ENCODE data around the gene PRPF6.
"Not testable (repeated sequence)": the region's sequence is repeated elsewhere in the genome, so short reads cannot be mapped to it uniquely, and the experiment has no call there.

PRPF6 gene

DNA sequence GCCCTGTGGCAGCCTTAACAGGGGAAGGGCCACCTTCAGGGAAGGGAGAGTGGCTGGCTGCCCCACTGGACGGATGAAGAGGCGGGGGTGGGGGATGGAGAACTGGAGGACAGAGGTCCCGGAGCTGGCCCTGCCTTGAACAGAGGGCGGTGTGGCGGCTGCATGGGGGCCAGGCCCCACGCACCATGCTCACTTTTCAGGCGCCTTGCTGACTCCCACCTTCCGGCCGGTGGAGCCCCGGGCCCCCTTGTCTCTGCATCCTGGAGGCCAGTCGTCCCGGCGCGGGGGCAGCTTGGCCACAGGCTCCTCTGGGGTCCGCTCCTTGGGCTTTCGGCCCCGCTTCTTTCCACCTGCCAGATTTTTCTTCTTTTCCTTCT lies 21.2 kb upstream of the PRPF6 start:
- DNase-seq (ENCODE audit: low read depth in 1 of 2, low spot score in 1 of 2) = no peak

DNA sequence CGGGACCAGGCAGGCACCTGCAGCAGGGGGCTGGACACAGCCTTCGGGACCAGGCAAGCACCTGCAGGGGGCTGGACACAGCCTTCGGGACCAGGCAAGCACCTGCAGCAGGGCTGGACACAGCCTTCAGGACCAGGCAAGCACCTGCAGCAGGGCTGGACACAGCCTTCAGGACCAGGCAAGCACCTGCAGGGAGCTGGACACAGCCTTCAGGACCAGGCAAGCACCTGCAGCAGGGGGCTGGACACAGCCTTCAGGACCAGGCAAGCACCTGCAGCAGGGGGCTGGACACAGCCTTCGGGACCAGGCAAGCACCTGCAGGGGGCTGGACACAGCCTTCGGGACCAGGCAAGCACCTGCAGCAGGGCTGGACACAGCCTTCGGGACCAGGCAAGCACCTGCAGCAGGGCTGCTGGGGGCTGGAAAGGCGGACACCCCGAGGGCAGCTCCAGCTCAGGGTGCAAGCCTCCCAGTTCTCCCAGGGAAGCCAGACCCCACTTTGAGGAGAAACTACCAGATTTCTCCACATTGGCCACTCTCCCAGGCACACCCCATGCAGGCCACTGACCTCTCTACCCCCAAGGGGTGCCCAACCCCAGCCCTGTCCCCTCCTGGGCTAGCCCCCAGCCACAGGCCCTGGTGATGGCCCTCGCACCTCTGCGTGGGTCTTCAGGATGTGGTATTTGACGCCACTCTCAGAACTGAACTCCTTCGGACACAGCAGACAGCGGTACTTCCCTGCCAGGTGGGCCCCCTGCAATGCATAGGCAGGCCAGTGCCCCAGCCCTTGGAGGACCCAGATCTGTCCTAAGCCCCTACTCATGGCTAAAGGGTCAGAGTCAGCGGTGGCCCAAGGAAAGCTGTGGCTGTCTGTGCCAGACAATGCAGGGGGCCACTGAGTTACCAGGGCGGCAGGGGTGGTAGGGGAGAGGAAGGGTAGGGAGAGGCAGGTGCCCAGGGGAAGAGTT lies 20.0 kb upstream of the PRPF6 start:
- not testable (repeated sequence) for DNase-seq (ENCODE audit: low read depth in 1 of 2, low spot score in 1 of 2)

DNA sequence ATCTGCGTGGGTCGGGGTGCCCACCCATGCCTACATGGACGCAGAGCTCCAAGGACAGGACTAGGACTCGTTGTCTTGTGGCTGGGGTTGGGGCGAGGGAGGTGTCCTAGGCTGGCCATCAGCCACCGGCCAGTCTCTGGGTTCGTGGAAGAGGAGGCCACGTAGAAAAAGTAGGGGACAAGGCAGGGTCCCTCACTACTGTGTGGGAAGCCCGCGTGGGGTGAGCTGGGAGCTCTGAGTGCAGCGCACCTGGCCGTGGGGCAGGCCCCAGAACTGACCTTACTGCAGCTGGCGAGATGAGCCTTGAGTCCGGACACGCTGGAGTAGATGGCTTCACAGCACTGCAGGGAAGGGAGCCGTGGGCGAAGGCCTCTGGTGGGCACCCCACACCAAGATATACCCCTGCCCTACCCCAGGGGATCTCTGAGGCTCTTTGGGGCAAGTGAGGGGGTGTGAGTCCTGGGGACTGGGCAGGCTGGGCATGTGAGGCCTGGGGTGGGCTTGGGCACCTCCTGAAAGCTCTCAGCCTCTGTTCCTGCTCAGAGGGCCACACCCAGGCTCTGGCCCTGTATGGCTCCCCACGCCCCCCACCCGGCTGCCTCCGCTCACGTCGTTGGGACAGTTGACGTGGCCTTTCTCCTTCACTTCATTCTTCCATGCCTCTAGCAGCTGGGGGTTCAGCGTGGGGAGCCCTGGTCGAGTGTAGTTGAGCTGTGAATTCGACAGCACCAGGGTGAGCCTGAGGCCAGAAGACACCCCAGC lies 19.1 kb upstream of the PRPF6 start:
- no peak for DNase-seq (ENCODE audit: low read depth in 1 of 2, low spot score in 1 of 2)

DNA sequence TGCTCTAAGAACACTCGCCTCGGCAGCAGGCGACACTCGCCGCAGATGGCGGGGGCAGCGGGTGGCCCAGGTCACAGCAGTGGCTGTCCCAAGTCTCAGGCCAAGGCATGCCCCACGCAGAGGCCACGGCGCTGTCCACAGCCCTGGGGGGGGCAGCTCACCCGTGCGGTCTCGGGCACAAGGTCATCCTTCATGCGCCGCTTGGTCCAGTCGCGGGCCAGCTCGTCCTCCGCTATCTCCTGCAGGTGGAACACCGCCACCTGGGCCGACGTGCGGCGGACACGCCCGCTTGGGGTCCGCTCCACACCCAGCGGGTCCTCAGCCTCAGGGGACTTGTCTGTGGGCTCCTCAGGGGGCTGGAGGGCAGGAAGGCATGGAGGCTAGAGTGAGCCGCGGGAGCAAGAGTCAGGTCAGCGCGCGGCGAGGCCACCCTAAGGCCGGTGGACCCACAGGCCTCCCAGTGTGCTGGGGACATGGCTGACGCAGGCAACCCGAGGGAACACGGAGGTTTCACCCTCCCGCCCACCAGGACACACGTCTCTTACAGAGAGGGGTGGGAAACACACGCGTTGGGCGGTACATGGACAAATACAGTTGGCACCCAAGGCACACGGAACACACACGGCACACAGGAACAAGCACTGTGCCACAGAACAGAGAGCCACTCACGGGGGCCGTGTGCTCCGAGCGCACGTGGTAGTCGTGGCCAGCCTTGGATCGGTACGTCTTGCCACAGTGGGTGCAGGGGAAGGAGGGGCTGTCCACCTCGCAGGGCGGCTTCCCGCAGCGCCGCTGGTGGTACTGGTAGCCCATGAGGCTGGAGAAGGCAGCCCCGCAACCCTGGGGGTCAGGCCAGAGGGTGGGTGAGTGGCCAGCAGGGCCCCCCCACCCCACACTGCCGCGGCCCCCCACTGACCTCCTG lies 18.2 kb upstream of the PRPF6 start:
- no peak for DNase-seq (ENCODE audit: low read depth in 1 of 2, low spot score in 1 of 2)

DNA sequence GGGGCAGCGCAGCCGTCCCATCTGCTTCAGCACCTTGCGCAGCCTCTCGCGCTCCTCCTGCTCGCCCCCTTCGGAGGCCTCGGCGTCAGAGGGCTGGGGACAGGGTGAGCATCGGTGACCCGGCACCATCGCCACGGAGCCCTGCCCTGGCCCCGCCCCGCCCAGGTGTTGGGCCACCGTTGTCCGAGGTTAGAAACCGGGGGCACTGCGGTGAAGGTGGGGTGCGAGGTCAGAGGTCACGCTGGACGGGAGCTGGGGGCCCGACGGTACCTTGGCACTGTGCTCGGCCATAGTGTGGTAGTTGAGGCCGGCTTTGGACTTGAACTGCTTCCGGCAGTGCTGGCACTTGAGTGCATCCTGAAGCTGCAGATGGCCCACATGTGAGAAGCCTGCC lies 17.6 kb upstream of the PRPF6 start:
- DNase-seq (ENCODE audit: low read depth in 1 of 2, low spot score in 1 of 2) = no peak

DNA sequence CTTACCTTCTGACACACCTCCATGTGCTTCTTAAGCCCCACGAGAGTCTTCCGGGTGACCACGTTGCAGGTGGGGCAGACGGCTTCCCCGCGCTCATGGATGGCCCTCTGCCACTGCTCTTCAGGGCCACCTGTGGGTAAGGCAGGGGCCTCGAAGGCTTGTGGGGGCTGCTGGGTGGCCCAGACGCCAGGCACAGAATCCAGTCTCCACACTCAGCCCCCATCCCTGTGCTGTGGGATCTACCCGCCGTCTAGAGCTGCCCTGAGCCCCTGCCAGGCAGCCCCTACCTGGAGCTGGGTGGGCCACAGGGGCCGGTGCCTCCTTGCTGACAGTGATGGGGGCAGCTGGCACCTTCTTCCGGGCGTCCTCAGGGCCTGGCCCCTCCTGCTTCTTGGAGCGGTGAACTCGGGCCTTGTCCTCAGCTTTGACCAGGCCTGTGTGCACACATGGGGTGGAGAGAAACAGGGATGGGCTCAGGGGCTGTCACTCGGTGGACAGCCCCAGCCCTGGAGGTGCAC lies 17.1 kb upstream of the PRPF6 start:
- no peak for DNase-seq (ENCODE audit: low read depth in 1 of 2, low spot score in 1 of 2)

DNA sequence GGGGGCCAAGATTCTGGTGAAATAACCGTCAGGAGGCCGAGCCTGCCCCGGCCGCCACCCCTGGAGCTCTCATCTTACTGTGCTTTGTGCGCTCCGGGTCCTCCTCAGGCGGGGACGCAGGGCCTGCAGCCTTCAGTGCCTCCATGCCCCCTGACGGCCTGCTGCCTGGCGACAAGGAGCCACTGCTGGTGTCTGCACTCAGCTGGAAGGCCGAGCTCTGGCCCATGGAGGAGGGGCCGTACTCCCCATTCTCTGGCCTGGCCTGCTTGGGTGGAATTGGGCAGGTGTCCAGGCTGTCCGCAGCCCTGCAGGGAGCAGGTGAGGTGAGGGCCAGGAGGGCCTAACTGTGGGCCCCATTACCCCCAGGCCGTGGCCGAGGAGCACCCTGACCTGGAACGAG lies 16.5 kb upstream of the PRPF6 start:
- no peak for DNase-seq (ENCODE audit: low read depth in 1 of 2, low spot score in 1 of 2)

DNA sequence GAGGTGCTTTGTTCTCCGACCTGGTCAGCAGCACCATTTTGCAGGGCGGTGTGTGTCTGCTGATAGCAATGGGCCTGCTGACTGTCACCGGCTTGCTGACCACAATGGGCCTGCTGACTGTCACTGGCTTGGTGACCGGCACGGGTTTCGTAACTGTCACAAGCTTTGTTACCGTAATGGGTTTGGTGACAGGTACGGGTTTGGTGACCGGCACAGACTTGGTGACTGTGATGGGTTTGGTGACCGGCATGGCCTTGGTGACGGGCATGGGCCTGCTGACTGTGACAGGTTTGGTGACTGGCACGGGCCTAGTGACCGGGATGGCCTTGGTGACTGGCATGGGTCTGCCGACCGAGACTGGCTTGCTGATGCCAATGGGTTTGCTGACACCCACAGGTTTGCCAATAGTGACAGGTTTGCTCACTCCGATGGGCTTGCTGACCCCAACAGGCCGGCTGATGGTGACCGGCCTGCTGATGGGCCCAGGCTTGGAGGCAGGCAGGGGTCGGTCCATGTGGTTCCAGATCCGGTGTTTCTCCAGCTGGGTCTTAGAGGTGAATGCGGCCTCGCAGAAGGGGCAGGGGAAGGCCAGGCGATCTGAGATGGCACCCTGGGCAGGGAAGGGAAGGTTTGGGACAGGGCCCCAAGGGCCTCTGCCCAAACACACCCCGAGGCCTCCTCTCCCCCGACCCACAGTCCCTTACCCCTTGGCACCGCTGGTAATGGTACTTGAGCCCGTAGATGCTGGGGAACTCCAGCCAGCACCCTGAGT lies 14.6 kb upstream of the PRPF6 start:
- no peak for DNase-seq (ENCODE audit: low read depth in 1 of 2, low spot score in 1 of 2)

DNA sequence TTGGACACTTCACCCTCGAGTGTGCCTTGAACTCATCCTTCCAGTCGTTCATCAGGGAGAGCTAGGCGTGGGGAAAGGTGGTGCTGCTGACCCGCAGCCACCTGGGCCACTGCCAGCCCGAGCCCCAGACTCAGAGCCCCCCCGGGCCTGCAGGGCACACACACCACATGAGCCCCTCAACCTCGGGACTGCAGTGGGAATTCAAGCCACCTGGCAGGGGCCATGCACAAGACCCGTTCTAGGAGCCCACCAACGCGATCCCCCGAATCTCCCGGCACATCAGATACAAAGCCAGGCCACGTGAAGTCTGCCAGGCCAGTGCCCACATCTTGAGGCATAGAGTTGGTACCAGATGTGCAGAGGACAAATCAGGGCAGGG lies 14.0 kb upstream of the PRPF6 start:
- DNase-seq (ENCODE audit: low read depth in 1 of 2, low spot score in 1 of 2) = no peak

DNA sequence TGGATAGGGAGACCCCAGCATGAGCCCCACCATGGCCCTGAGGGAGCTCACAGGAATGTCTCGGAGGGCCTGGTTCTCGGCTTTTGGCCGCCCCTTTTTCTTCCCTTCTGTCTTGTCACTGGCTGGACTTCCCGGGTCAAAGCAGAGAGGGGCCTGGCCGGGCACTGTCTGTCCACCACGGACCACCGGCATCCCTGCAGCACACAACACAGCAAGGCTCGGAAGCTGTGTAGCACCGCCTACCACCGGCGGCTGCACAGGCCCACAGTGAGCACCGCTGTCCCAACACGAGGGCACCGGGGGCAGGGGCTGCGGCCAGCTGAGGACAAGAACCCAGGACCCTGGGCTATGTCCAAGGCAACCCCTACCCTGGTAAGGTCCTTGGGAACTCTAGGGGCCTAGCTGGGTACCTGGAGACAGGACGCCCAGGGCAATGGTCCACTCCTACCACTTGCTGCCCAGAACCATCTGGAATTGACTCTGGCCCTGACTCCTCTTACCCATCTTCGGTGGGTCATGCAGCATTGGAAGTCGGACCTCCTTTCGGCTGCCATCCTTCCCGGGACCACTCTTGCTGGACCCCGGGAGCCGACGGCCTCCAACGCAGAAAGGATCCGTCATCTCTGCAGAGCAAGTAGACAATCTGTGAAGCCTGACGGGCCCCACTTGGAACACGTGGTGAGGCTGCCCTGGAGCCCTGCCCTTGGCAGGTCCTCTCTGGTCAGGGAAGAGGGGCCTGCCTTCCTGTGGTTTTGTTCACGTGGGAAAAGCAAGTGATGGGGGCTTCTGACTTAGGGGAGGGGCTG lies 13.4 kb upstream of the PRPF6 start:
- DNase-seq (ENCODE audit: low read depth in 1 of 2, low spot score in 1 of 2) = no peak

DNA sequence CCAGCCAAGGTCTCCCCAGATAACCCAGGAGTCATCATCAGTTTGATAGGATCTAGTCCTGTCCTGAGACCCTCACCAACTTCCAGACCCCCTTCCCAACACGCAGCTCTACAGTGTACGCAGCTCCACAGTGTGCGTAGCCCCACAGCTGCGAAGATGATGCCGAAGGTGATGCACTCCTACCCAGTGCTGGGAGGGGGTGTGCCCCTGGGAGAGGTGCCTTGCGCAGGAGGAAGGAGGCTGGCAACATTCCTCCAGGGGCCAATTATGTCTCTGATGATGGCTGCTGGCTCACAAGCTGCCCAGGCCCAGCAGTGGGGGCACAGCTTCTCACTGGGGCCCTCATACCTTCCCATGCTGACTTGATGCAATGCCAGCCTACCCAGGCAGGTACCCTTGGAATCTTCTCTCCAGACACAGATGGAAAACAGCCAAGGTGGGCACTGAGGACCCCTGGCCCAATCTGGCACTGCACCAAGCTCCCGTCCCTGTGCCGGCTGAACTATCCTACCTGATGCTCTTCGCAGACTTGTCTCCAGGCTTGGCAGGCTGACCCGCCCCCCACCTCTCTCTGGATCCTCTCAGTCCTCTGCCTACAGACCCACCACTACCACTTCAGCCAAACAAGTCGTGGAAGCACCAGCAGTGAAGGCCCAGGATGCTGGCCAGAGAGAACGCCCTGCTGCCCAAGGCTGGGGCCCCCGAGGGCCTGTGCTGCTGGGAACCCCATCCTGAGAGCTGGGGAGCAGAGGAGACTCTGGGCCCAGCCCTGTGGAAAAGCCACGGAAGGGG lies 12.6 kb upstream of the PRPF6 start:
- DNase-seq (ENCODE audit: low read depth in 1 of 2, low spot score in 1 of 2) = no peak

DNA sequence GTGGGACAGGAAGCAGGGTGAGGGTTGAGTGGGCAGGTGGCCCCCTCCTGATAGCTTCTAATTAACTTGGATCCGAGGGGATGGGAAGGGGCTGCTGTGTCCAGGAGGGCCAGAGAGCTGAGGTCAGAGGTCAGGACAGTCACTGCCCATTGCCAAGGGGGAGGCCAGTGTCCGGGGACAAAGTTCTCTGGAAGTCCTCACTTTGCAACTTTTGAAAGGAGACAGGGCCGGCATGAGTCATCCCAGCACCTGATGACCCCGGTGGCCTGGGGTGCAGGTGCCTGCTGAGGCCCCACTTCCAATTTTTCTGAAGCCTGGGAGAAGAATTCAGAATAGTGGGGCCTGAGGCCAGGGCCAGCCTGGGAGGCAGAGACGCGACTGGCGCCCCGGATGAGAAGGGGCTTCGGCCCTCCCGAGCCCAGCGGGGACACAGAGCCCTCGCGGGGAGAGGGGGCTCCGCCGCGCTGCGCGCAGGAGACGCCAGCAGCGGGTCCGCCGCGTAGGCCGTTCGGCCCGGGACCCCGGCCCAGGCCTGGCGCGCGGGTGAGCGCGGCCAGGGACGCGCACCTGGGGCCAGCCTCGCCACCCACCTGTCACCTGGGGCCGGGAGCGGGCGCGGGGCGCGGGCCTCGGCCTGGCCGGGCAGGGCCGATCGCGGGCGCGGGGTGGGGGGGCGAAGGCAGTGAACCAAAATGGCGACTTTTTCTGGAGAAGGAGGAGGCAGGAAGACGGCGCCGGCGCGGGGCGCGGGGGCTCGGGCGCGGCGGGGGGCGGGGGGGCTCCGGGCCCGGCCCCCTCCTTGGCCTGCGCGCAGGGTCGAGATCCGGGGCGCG lies 11.8 kb upstream of the PRPF6 start:
- no peak for DNase-seq (ENCODE audit: low read depth in 1 of 2, low spot score in 1 of 2)

DNA sequence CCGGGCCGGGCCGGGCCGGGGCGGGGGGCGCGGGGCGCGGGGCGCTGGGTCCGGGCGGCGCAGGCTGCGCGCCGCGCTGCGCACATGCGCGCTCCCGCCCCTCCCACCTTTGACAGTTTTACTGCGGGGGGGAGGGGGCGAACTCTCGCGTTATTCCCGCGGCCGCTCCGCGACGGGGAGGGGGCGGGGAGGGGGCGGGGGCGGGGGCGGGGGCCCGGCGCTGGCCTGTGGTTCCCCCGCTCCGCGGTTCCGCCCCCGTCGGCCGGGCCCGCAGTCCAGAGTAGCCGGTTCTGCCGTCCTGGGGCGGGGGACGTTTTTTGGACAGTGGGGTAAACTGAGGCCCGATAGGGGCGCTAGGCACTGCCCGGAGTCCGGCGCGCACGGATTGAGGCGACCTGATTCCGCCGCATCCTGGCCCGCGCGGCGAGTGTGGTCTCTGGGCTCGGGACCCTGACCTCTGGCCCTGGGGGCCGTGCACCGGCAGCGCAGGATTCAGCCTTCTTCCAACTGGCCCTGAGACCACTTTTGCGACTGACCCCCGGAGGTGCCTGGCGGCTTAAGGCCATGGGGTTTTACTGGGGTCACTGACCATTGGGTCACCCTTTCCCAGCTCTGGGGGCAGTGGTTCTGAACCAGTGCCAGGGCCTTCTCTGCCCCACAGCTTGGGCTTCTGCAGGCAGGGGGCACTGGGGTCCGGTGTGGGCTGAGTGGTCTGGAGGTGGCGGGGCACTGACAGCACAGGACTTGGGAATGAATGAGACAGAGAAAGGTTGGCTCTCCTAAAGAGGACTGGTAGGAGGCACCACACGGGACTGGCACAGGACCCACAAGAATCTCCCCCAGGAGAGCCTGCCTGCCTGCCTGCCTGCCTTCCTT lies 10.9 kb upstream of the PRPF6 start, which contains the start of gene ZNF512B:
TSS of gene ZNF512B (minus strand) at position 93 of the 876 bp plus-strand sequence. CDS start 1,980 bp downstream, outside the sequence.
- DNase-seq (ENCODE audit: low read depth in 1 of 2, low spot score in 1 of 2) = no peak

DNA sequence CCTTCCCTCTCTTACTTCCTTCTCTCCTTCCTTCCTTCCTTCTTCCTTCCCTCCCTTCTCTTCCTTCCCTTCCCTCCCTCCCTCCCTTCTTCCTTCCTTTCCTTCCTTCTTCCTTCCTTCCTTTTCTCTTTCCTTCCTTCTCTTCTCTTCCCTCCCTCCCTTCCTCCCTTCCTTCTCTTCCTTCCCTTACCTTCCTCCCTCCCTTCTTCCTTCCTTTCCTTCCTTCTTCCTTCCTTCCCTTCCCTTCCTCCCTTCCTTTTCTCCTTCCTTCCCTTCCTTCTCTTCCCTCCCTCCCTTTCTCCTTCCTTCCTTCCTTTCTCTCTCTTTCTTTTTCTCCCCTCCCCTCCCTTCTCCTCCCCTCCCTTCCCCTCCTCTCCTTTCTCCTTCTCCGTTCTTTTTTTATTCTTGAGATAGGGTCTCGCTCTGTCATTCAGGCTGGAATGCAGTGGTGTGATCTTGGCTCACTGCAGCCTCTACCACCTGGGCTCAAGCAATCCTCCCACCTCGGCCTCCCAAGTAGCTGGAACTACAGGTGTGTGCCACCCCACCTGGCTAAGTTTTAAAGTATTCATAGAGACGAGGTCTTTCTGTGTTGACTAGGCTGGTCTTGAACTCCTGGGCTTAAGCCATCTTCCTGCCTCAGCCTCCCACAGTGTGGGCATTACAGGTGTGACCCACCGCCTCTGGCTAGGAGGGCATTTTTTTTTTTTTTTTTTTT lies 10.1 kb upstream of the PRPF6 start:
- DNase-seq (ENCODE audit: low read depth in 1 of 2, low spot score in 1 of 2) = no peak

DNA sequence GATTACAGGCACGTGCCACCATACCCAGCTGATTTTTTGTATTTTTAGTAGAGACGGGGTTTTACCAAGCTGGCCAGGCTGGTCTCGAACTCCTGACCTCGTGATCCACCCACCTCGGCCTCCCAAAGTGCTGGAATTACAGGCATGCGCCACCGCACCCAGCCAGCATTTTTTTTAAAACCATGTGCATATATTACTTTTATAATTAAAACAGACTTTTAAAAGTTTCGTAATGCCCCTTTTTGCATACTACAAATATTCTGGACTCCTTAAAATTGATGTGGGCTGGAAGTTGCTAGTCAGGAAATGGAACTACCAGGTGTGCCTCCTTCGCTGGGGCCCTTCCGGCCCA lies 9.0 kb upstream of the PRPF6 start:
- not testable (repeated sequence) for DNase-seq (ENCODE audit: low read depth in 1 of 2, low spot score in 1 of 2)

Data from stimulated activated CD4-positive, alpha-beta T cell treated with anti-CD3 and anti-CD28 coated beads, Interleukin-15, amount 100 ng/mL, for 1 hour (primary cell).